ENCODE results near the gene MOSPD2.

GRCh38 chrX:14826319-14826718 is 46.9 kb upstream of the MOSPD2 start:
- no peak for TF ChIP-seq ZNF274 (IDR thresholded peaks at IDR 0.05; ENCODE audit: low read depth, low read length)
- TF ChIP-seq YY1 (IDR thresholded peaks at IDR 0.05; ENCODE audit: insufficient read depth, insufficient read length), result no peak
- no peak for TF ChIP-seq SUZ12 (IDR thresholded peaks at IDR 0.05; ENCODE audit: extremely low read depth, insufficient read depth, insufficient read length)
